NT2/D1 (cell line): ENCODE measurements around the gene LRRC75B.
"Not testable (repeated sequence)": the region's sequence is repeated elsewhere in the genome, so short reads cannot be mapped to it uniquely, and the experiment has no call there.

Experiments used
- SUZ12 ChIP-seq: IDR thresholded peaks from 2 replicates; pipeline ENCODE4 v1.6.1; 2011; ENCODE audit not compliant: insufficient read length, insufficient read depth; ENCODE audit errors: extremely low read depth
- YY1 ChIP-seq: IDR thresholded peaks from 2 replicates; pipeline ENCODE4 v1.6.1; 2011; ENCODE audit not compliant: insufficient read length, insufficient read depth
- ZNF274 ChIP-seq: IDR thresholded peaks from 2 replicates; pipeline ENCODE4 v1.6.1; 2011; ENCODE audit warnings: mild to moderate bottlenecking, low read depth, low read length

- TF ChIP-seq SUZ12, ZNF274, YY1: not testable (repeated sequence)
Measured at GRCh38 chr22:24622596-24622995, 29.7 kb upstream of the LRRC75B start.
